HepG2 (cell line): ENCODE measurements around the gene TTLL10.

ENCODE experiments used
- ATF7 ChIP-seq, 2 experiments: fragments of 450-650 bp in 1 of 2; sonication (generic) in 1 of 2; formaldehyde crosslinking in 1 of 2; IDR thresholded peaks; 2 replicates each; pipeline versions ENCODE4 v1.4.0 to v1.6.1; 2016 to 2020; ENCODE audit warnings: antibody characterized with exemption in 1 of 2, mild to moderate bottlenecking in 1 of 2, missing genetic modification reagents in 1 of 2
- CHD2 ChIP-seq: IDR thresholded peaks from 2 replicates; pipeline ENCODE4 v1.6.1; 2011; ENCODE audit warnings: low read depth, low read length, improper control_type of control experiment
- ERF ChIP-seq: IDR thresholded peaks from 2 replicates; pipeline ENCODE4 v1.6.1; 2018; ENCODE audit warnings: missing biosample characterization, missing genetic modification reagents
- EZH2 ChIP-seq: conservative IDR thresholded peaks from 2 replicates; pipeline ENCODE4 v1.6.1; 2012; ENCODE audit warnings: mild to moderate bottlenecking, low read depth, low read length, moderate library complexity
- HNRNPK ChIP-seq: fragments of 200-400 bp; formaldehyde crosslinking; IDR thresholded peaks from 2 replicates; pipeline ENCODE4 v1.6.1; 2018; ENCODE audit warnings: low read length, low read depth, moderate library complexity, mild to moderate bottlenecking; ENCODE audit not compliant: poor library complexity, severe bottlenecking
- KMT2B ChIP-seq: IDR thresholded peaks from 2 replicates; pipeline ENCODE4 v1.6.1; 2016; ENCODE audit warnings: missing genetic modification reagents, missing compliant biosample characterization
- POLR2A ChIP-seq, 2 experiments: IDR thresholded peaks; 2 replicates each; pipeline ENCODE4 v1.6.1; 2011; ENCODE audit warnings: low read depth in 2 of 2, low read length in 2 of 2, mild to moderate bottlenecking in 1 of 2, moderate library complexity in 1 of 2; ENCODE audit not compliant: insufficient read depth in 1 of 2
- TARDBP ChIP-seq: sonication (generic); formaldehyde crosslinking; IDR thresholded peaks from 2 replicates; pipeline ENCODE4 v1.8.0; 2022; ENCODE audit warnings: mild to moderate bottlenecking, missing genetic modification reagents
- ZNF263 ChIP-seq: sonication (generic); formaldehyde crosslinking; IDR thresholded peaks from 2 replicates; pipeline ENCODE4 v1.4.0; 2020; ENCODE audit warnings: missing genetic modification reagents
- TF ChIP-seq, protein P1 (sequence below): sonication (generic); formaldehyde crosslinking; IDR thresholded peaks from 2 replicates; pipeline ENCODE4 v1.5.0; 2020; ENCODE audit warnings: mild to moderate bottlenecking, missing genetic modification reagents, moderate library complexity
- TF ChIP-seq, protein P2 (sequence below): sonication (generic); formaldehyde crosslinking; conservative IDR thresholded peaks from 2 replicates; pipeline ENCODE4 v1.8.0; 2022; ENCODE audit warnings: missing genetic modification reagents

DNA sequence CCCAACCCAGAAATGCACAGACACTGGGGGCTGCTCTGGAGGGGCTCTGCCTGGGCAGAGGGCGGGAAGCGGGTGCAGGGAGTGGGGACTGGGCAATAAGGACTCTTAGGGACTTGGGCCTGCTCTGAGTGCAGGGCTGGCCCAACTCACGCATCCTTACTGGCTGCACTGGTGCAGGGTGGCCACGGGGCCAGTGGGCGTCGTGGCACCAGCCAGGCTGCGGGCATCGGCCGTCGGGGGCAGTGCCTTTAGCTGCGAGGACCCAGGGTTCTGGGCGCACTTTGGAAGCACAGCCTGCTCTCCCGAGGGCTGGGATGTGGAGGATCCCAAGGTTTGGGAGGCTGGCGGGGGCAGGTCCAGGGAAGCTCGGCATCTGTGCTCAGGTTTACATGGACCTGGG, 27.1 kb upstream of the TTLL10 start:
- TF ChIP-seq, protein P1, sequence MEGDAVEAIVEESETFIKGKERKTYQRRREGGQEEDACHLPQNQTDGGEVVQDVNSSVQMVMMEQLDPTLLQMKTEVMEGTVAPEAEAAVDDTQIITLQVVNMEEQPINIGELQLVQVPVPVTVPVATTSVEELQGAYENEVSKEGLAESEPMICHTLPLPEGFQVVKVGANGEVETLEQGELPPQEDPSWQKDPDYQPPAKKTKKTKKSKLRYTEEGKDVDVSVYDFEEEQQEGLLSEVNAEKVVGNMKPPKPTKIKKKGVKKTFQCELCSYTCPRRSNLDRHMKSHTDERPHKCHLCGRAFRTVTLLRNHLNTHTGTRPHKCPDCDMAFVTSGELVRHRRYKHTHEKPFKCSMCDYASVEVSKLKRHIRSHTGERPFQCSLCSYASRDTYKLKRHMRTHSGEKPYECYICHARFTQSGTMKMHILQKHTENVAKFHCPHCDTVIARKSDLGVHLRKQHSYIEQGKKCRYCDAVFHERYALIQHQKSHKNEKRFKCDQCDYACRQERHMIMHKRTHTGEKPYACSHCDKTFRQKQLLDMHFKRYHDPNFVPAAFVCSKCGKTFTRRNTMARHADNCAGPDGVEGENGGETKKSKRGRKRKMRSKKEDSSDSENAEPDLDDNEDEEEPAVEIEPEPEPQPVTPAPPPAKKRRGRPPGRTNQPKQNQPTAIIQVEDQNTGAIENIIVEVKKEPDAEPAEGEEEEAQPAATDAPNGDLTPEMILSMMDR (CRISPR knock-in tag) = no peak
- TF ChIP-seq POLR2A (IDR thresholded peaks at IDR 0.05; ENCODE audit: insufficient read depth in 1 of 2, low read depth in 2 of 2, low read length in 2 of 2) (no peak), CHD2 (no peak), HNRNPK (no peak), ERF (CRISPR knock-in tag) (no peak), TARDBP (no peak), KMT2B (CRISPR knock-in tag) (no peak), ATF7 (IDR thresholded peaks at IDR 0.05) (no peak), ATF7 (CRISPR knock-in tag; IDR thresholded peaks at IDR 0.05) (no peak), EZH2 (no peak), ZNF263 (CRISPR knock-in tag) (no peak)
- TF ChIP-seq, protein P2, sequence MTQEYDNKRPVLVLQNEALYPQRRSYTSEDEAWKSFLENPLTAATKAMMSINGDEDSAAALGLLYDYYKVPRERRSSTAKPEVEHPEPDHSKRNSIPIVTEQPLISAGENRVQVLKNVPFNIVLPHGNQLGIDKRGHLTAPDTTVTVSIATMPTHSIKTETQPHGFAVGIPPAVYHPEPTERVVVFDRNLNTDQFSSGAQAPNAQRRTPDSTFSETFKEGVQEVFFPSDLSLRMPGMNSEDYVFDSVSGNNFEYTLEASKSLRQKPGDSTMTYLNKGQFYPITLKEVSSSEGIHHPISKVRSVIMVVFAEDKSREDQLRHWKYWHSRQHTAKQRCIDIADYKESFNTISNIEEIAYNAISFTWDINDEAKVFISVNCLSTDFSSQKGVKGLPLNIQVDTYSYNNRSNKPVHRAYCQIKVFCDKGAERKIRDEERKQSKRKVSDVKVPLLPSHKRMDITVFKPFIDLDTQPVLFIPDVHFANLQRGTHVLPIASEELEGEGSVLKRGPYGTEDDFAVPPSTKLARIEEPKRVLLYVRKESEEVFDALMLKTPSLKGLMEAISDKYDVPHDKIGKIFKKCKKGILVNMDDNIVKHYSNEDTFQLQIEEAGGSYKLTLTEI (CRISPR knock-in tag) = no peak
